ENCODE results near the gene ADORA1. TPM values are rescaled to one million over a fixed set of nuclear protein-coding genes. Genes with fewer than 3 reads are reported as not detected.
A peak's percentile ranks its signal among the peaks of the same experiment; 100 is the strongest.

The ADORA1 gene
- total and polyA plus RNA-seq, 2 experiments from 2014 or later: 8.5 to 22.2 TPM

- no peak for TF ChIP-seq CTCF (IDR thresholded peaks at IDR 0.05; ENCODE audit: low read depth, low read length)
- Histone ChIP-seq H3K27me3 (no peaks in the 10 kb centered on the region), H3K9me3 (ENCODE audit: low read depth) (no peaks in the 10 kb centered on the region), H3K4me3 (no peak overlapping the region), H3K4me1 (ENCODE audit: low read depth) (peaks cover 25% of the 10 kb centered on the region), H3K36me3 (no peaks in the 10 kb centered on the region), H3K27ac (no peak overlapping the region)
- no peak for DNase-seq (ENCODE audit: low read depth in 1 of 2, low spot score in 1 of 2)
Observed at GRCh38 chr1:203143641-203144040, 16.1 kb downstream of the ADORA1 start.

- Histone ChIP-seq H3K9me3 (ENCODE audit: low read depth) (no peaks in the 10 kb centered on the region), H3K4me3 (no peak overlapping the region), H3K27me3 (no peaks in the 10 kb centered on the region), H3K4me1 (ENCODE audit: low read depth) (peaks cover 36% of the 10 kb centered on the region), H3K36me3 (no peaks in the 10 kb centered on the region), H3K27ac (no peak overlapping the region)
- peak in 1 of 2 donors; percentile 69 for DNase-seq (ENCODE audit: low read depth in 1 of 2, low spot score in 1 of 2)
- no peak for TF ChIP-seq CTCF (IDR thresholded peaks at IDR 0.05; ENCODE audit: low read depth, low read length)
Observed at GRCh38 chr1:203144661-203145060, 17.1 kb downstream of the ADORA1 start.

DNA sequence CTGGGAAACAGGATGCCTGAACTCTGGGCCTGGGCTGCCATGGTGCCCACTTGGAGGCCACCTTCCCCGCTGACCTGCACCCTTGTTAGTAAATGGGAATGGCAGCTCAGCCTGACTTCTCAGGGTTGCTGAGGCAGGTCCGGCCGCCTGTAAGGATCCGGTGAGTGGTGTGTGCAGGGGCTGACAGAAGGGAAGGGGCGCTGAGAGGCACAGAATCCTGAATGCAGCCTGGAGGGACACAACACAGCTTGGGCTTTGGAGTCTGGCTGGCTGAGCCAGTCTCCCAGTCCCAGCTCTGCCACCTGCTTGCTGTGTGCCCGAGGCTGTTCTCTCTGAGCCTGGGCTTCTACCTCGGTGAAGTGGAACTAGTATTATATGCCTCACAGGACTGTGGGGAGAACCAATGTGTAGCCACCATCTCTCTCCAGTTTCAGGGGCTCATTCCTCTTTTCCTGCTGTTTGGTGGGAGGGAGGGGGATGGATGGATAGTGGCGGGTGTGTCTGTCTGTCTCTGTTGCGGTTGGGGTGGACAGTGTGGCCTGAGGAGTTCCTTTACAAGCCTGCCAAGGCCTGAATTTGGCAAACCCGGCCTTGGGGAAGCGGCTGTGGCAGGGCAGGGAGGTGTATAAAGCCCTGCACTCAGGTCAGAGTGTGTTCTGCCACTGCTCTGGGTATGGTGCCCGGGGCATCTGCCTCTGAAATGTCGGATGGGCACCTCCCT lies 18.0 kb downstream of the ADORA1 start:
- no peak for TF ChIP-seq CTCF (IDR thresholded peaks at IDR 0.05; ENCODE audit: low read depth, low read length)
- no peak for DNase-seq (ENCODE audit: low read depth in 1 of 2, low spot score in 1 of 2)
- Histone ChIP-seq H3K4me3 (no peak overlapping the region), H3K27ac (no peak overlapping the region), H3K27me3 (no peaks in the 10 kb centered on the region), H3K9me3 (ENCODE audit: low read depth) (no peaks in the 10 kb centered on the region), H3K4me1 (ENCODE audit: low read depth) (peaks cover 37% of the 10 kb centered on the region), H3K36me3 (no peaks in the 10 kb centered on the region)

DNA sequence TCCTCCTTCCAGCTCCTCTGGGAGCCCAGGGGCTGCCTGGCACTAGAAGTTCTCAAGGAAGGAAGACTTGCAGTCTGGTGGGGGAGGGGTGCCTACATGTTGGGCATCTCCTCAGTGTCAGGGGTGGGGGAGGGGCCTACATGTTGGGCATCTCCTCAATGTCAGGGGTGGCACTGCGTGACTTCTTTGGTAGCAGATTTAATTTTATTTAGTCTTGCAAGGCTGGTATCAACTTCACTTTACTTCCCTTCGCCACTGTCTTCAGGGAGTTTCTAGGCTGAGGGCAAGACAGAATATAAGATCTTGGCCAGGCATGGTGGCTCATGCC lies 18.5 kb downstream of the ADORA1 start:
- Histone ChIP-seq H3K27ac (no peak overlapping the region), H3K27me3 (no peaks in the 10 kb centered on the region), H3K36me3 (no peaks in the 10 kb centered on the region), H3K4me3 (no peak overlapping the region), H3K9me3 (ENCODE audit: low read depth) (no peaks in the 10 kb centered on the region), H3K4me1 (ENCODE audit: low read depth) (peaks cover 38% of the 10 kb centered on the region)
- TF ChIP-seq CTCF (IDR thresholded peaks at IDR 0.05; ENCODE audit: low read depth, low read length): no peak
- no peak for DNase-seq (ENCODE audit: low read depth in 1 of 2, low spot score in 1 of 2)

DNA sequence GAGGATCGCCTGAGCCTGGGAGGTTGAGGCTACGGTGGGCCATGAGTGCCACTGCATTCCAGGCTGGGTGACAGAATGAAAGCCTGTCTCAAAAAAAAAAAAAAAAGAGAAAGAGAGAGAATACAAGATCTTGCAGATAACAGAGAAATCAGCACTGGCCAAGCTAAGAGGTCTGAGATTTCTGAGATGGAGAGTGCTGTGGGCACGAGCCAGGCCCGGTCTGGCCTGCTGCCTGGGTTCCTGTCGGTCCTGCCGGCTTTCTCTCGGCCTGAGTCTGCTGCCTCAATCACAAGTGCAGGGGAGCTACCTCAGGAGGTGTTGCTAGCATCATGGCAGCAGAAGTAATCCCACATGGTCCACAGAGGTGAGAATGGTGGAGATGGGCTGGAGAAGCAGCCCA lies 19.0 kb downstream of the ADORA1 start:
- Histone ChIP-seq H3K36me3 (no peaks in the 10 kb centered on the region), H3K9me3 (ENCODE audit: low read depth) (no peaks in the 10 kb centered on the region), H3K27ac (no peak overlapping the region), H3K4me3 (no peak overlapping the region), H3K4me1 (ENCODE audit: low read depth) (peaks cover 40% of the 10 kb centered on the region), H3K27me3 (no peaks in the 10 kb centered on the region)
- DNase-seq (ENCODE audit: low read depth in 1 of 2, low spot score in 1 of 2): no peak
- TF ChIP-seq CTCF (IDR thresholded peaks at IDR 0.05; ENCODE audit: low read depth, low read length): no peak

Measured in cardiac muscle cell (in vitro differentiated cells and primary cell).